Right ventricle myocardium superior (tissue), 1 donor: Measurements from ENCODE around the gene GEMIN7. TPM values are rescaled to one million over a fixed set of nuclear protein-coding genes. Genes with fewer than 3 reads are reported as not detected.
A peak's percentile ranks its signal among the peaks of the same experiment; 100 is the strongest.
"Not testable (repeated sequence)": the region's sequence is repeated elsewhere in the genome, so short reads cannot be mapped to it uniquely, and the experiment has no call there.

Source experiments
- ATAC-seq: fragments of 200-7000 bp; cut with Tn5 transposase; one replicate; pipeline ENCODE4 v1.9.1; 2020; ENCODE audit warnings: mild to moderate bottlenecking; ENCODE audit not compliant: poor library complexity
- DNase-seq: peaks from one replicate; pipeline ENCODE4 v3.0.0-alpha.2; 2020
- intact Hi-C: fragments of 100-400 bp; cut with DNase I; formaldehyde crosslinking; loops from one replicate; pipeline ENCODE4 v1.11.2; 2022
- total RNA-seq: library from RNA; stranded (reverse); fragmentation: NEBNext Ultra II Directional; extraction: Animal tissue kit (Norgen Biotek cat#: 25700); gene quantifications from one replicate; pipeline ENCODE4 v1.2.1, GENCODE V29; 2021
- donor health status: DM: no; HTN: yes; CAD: no; lungs with severe emphysema.

The GEMIN7 gene
- total RNA-seq, 1 donor from 2014 or later = 14.7 TPM

DNA sequence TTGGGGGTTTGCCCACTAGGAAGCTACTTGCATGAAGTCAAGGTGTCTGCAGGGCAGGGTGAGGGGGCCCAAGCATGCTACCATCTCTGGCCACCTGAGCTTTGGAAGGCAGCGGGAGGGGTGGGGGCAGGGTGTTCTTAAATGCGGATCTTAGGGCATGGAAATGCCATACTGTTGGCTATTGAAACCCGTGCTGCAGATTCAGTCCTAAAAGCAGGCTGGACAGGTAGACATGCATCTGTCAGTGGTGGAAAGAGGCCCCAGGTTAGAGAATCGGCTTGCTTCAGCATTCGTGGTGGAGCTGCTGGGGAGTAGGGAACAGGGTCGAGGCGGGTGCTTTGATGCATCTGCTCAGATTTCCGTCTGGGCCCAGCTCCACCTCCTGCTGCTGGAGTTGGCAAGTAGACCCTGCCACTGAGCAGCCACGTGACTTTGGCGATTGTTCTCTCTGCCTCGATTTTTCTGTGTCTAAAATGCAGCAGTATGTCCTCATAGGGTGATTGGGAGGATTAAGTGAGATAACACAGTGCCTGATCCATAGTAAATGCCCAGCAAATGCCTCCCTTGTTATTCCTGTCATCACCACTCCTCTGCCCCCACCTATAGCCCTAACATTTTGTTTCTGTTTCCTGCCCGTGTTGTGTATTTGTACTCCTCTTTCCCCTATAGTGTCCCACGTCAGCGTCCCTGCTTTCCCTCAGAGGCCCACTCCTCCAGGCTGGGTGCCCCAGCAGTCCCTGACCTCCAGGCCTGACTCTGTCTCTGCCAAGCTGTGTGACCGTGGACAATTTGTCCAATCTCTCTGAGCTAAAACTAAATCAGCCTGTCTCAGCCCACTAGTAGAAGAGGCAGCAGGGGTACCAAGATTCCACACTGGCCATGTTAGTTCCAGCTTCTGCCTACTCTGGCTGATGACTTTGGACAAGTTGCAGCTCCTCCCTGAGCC is 19.7 kb downstream of the GEMIN7 start:
- peak; percentile 45 for ATAC-seq
- intact Hi-C loops = no loop called here

DNA sequence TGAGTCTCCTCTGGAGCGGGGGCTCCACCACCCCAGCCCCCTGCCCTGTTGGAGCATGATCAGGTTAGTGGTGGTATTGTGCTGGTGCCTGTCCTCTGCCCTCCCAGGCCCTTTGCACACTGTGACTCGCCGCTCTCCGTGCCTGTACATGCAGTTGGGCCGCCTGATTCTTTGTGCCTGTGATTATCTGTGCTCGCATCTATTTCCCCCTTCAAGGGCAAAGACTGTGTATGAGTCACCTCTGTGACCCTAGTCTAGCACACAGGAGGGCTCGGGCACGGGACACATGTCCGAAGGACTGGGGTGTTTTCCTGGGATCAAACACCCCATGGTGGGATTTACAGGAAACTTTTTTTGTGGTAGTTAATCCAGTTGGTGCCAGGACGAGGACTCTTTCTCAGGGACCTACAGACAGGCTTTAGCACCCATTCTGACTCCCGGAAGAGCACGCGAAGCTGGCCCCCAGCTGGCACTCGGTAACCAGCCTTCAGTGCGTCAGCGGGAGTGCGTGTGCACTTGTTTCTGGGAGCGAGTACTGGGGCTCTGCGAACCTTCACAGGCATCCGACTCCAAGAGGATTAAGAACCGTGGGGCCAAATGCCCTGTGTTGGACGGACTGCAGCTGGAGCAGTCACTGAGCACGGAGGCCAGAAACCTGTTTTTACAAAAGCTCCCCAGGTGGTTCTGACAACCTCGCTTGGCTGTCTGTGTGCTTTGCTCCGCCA is 20.6 kb downstream of the GEMIN7 start:
- no peak for ATAC-seq
- intact Hi-C loops = no loop called here
- no peak for DNase-seq

More for the DNA sequence above, 19.7 kb downstream of the GEMIN7 start:
- DNase-seq = peak; percentile 67

GRCh38 chr19:45100201-45100600 is 21.1 kb downstream of the GEMIN7 start:
- DNase-seq = no peak
- intact Hi-C loops = no loop called here
- ATAC-seq = no peak

DNA sequence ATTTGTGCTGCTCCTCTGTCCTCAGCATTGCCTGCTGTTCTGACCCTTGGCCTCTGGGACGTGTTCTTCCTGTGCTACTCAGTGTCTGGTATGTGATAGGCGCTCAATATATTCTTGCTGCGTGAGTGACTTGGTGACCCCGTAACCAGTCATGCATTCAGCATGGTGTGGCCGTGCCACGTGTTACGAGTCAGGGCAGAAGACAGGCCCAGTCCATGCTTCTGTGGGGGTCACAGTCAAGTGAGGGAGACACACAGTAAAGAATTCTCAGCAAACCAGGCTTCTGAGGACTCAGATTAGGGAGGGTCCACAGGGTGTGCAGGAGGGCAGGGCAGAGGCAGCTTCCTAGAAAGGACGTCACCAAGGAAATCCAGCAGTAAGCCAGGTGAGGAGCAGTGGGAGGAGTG is 21.8 kb downstream of the GEMIN7 start:
- ATAC-seq (no peak), DNase-seq (no peak)
- intact Hi-C loops = no loop called here

DNA sequence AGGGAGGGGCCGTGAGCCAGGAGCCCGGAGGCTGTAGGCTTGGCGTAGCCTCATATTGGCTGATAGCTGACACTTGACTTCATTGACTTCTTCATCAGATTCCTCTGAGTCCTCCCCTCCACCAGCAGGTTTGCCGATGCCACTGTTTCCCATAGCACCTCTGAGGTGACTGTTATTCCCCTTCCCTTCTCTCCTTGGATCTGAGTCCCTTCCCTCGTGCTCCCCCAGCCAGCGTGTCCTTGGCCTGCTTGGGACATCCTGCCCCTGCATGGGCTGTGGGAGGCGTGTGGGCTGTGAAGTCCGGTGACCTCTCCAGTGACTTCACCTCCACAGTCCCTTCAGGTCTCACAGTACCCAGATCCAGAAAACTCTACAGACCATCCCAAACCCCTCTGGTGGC is 22.7 kb downstream of the GEMIN7 start:
- no peak for ATAC-seq
- intact Hi-C loops = no loop called here
- no peak for DNase-seq

DNA sequence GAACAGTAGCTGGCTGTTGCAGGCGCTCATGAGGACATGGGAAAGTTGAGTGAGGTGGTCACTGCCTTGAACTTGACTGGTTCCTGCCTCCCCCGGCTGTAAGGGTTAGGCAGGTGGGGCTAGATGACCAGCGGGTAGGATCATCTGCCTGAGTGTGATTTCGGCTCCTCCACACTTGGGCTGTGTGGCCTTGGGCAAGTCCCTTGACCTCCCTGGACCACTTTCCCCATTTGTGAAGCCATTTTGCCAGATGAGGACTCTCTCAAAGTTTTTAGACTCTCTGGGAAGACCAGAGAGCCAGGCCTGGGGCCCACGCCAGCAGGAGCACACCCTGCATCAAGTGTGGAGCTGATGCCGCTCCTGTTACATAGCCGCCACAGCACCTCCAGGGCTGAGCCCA is 23.4 kb downstream of the GEMIN7 start:
- ATAC-seq (no peak), DNase-seq (no peak)
- intact Hi-C loops = no loop called here

DNA sequence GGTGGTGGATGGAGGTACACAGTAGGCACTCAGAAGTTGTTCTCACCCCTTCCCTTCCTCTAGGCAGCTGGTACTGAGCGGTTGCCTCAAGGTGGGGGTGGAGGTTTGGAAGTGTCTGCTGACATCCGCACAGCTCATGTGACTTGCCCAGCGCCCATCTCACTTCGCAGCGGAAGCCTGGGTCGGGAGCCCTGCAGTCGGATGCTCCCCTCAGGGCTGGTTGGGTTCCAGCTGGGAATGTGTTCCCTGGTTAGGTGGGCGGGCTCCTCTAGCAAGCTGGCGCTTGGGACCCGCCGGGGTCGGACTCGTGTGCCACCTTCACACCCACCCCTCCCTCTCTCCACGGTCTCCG is 24.1 kb downstream of the GEMIN7 start:
- peak; percentile 57 for ATAC-seq
- intact Hi-C loops = no loop called here
- peak; percentile 53 for DNase-seq

DNA sequence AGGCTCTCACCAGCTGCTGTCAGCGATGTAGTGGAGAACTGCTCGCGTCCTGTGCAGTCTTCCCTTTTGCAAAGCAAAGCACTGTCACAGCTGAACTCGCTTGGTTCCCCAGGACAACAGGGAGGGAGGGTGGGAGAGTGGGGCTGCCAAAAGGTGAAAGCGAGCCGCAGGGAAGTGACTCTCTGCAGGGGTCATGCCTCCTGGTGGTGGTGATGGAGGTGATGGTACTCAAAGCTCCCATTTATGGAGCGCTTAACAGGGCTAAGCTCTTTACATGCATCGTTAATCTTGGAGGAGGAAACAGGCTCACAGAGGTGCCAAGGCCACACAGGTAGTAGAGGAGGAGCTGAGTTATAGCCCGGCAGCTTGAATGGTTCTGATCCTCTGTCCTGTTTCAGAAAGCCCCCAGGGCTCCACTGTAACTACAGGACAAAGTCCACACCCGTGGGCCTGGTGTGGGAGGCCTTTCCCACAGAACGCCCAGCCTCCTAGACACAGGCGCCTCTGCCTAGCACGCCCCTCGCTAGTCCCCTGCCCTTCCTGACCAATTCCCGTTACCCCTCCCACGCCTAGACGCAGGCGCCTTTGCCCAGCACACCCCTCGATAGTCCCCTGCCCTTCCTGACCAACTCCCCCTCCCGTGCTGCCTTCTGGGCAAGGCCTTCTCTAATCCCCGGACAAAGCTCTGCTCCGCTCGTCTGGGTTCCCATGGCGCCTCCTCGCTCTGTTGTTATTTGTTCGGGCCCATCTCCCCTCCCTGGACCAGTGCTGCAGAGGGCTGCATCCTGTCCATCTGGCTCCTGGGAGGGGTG is 24.7 kb downstream of the GEMIN7 start:
- ATAC-seq = no peak
- DNase-seq = no peak
- intact Hi-C loops = no loop called here

- DNase-seq (no peak), ATAC-seq (no peak)
- intact Hi-C loops = no loop called here
These were observed 25.7 kb downstream of the GEMIN7 start for GRCh38 chr19:45104658-45105349.

GRCh38 chr19:45106363-45106762 is 27.3 kb downstream of the GEMIN7 start:
- DNase-seq, ATAC-seq, intact Hi-C loops: not testable (repeated sequence)

GRCh38 chr19:45107621-45108150 is 28.6 kb downstream of the GEMIN7 start:
- no peak for ATAC-seq
- DNase-seq = no peak
- intact Hi-C loops = no loop called here

DNA sequence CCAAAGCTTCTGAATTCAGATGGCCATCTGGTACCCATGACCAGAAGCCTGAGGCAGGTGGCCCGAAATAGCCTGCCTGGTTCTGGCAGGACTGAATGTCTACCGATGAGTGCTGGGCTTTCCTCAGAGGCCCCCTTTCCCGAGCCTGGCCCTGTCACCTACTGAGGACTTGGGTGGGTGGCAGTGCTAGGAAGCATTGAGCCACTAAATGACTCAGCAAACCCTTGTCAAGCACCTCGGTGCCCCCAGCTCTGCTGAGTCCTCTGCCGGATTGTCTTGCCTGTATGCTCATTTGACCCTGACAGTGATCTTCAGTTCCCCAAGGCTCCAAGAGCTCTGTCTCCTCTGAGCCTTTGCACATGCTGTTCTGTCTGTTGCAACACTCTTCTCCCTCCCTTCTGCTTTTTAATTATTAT is 31.8 kb downstream of the GEMIN7 start:
- ATAC-seq (peak; percentile 38), DNase-seq (no peak)
- intact Hi-C loops = no loop called here

DNA sequence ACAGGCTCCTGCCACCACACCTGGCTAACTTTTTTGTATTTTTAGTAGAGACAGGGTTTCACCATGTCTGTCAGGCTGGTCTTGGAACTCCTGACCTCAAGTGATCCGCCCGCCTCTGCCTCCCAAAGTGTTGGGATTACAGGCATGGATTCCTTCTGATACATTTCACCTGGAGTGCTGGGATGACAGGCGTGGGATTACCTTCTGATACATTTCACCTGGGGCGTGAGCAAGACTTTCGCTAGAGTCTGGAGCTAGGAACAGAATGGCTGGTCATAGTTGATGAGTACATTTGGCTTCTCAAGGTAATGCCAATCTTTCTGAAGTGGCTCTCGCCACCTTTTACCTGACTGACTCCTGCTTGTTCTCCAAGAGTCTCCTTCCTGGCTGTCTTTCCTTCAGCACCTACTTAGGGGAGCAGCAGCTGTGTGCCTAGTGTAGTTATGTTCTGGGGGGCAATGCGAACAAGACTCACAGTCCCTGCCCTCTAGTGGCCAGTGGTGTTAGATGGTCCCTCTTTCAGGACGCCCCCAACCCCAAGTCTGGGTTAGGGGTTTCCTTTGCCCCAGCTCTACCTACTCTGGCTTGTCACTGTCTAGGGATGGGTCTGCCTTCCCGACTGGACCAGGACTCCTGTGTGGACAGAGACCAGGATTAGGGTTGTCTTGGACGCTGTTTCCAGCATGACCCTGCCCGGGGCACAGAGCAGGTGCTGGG is 33.2 kb downstream of the GEMIN7 start:
- DNase-seq (no peak), ATAC-seq (no peak)
- intact Hi-C loops = no loop called here

- ATAC-seq (no peak), DNase-seq (no peak)
- intact Hi-C loops = no loop called here
These were observed 34.6 kb downstream of the GEMIN7 start for GRCh38 chr19:45113628-45114027.

DNA sequence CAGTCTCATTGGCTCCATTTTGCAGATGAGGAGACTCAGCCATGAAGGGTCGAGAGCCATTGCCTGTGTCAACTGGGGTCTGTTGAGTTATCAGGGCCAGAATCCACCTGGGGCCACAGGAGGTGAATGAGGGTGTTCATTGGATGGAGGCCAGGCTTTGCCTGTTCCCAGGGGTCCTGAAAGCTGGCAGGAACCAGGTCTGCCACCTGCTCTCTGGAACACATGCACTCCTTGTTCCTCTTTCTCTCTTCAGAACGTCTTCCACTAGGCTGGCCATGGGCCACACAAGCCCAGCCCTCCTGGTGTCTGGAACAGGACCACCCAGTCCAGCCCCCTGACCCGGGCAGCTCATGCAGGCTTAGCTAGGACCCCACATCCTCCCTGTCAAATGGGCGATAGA is 35.1 kb downstream of the GEMIN7 start:
- DNase-seq (no peak), ATAC-seq (no peak)
- intact Hi-C loops = no loop called here

GRCh38 chr19:45115809-45116615 is 37.0 kb downstream of the GEMIN7 start:
- ATAC-seq (no peak), DNase-seq (no peak)

DNA sequence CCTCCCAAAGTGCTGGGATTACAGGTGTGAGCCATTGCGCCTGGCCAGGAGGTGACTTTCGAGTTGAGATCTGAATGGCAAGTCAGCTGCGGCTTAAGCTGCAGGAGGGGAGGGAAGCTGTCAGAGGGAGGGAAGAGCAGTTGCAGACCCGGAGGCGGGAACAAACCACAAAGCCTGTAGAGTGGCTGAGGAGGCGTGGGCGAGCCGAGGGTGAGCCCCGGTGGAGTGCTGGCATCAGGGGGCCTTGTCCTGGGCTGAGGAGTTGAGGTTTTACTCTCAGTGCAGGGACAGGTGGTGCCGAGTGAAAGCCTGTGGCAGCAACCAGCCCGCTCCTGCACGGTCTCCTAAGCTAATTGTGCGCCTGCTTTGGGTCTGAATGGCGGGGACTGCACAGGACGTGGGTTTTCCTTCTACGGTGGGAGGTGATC is 38.1 kb downstream of the GEMIN7 start:
- ATAC-seq = no peak
- intact Hi-C loops = no loop called here
- DNase-seq = no peak

More at GRCh38 chr19:45115809-45116615, 37.0 kb downstream of the GEMIN7 start:
- intact Hi-C loops = no loop called here
